NCI-H2029 (cell line): ENCODE data around the gene KIRREL3.

Source experiments
- DNase-seq: peaks from one replicate; lab custom pipeline; 2025; lab: John Stamatoyannopoulos, UW

The KIRREL3 gene

GRCh38 chr11:126533560-126533959 is 467.0 kb downstream of the KIRREL3 start:
- DNase-seq: no peak

- DNase-seq: no peak
Measured at GRCh38 chr11:126530416-126530815, 470.2 kb downstream of the KIRREL3 start.

- no peak for DNase-seq
Measured at GRCh38 chr11:126529037-126529436, 471.5 kb downstream of the KIRREL3 start.

GRCh38 chr11:126528075-126528474 is 472.5 kb downstream of the KIRREL3 start:
- DNase-seq: no peak

GRCh38 chr11:126527651-126528050 is 472.9 kb downstream of the KIRREL3 start:
- DNase-seq: no peak

- DNase-seq: no peak
Measured at GRCh38 chr11:126526471-126526870, 474.1 kb downstream of the KIRREL3 start.

- DNase-seq: no peak
Measured at GRCh38 chr11:126525702-126526101, 474.9 kb downstream of the KIRREL3 start.

GRCh38 chr11:126525216-126525615 is 475.4 kb downstream of the KIRREL3 start:
- DNase-seq: no peak

GRCh38 chr11:126523441-126524205 is 476.9 kb downstream of the KIRREL3 start:
- DNase-seq: no peak

- no peak for DNase-seq
Measured at GRCh38 chr11:126522606-126523005, 478.0 kb downstream of the KIRREL3 start.

- DNase-seq: no peak
Measured at GRCh38 chr11:126522152-126522551, 478.4 kb downstream of the KIRREL3 start.

- DNase-seq: no peak
Measured at GRCh38 chr11:126521196-126521595, 479.4 kb downstream of the KIRREL3 start.

GRCh38 chr11:126519764-126520734 is 480.5 kb downstream of the KIRREL3 start:
- no peak for DNase-seq

- no peak for DNase-seq
Measured at GRCh38 chr11:126518972-126519690, 481.4 kb downstream of the KIRREL3 start.

GRCh38 chr11:126518071-126518971 is 482.2 kb downstream of the KIRREL3 start:
- DNase-seq: no peak

- no peak for DNase-seq
Measured at GRCh38 chr11:126515501-126515900, 485.1 kb downstream of the KIRREL3 start.

GRCh38 chr11:126514061-126514693 is 486.4 kb downstream of the KIRREL3 start:
- DNase-seq: no peak

GRCh38 chr11:126512741-126513715 is 487.5 kb downstream of the KIRREL3 start:
- no peak for DNase-seq

- DNase-seq: no peak
Measured at GRCh38 chr11:126512251-126512650, 488.3 kb downstream of the KIRREL3 start.
